Measurements from ENCODE around the gene LRMDA. TPM values are rescaled to one million over a fixed set of nuclear protein-coding genes. Genes with fewer than 3 reads are reported as not detected.

The LRMDA gene
- total RNA-seq, 1 donor from 2014 or later, result not detected

DNA sequence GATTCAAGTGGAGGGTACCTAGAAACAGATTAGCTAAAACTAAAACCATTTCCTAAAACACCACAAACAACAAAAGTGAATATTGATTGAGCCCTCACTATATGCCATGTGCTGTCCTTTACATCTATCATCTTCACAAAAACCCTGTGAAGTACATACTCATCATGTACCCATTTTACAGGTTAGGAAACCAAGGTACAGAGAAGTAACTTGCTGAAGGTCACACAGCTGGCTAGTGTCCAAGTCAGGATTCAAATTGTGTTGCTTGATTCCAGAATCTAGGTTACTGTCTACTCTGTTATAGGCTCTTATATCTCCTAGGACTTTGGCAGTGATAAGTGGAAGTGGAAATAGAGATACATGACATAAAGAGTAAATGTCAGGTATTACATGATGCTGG, 463.8 kb downstream of the LRMDA start:
- intact Hi-C loops (cut with micrococcal nuclease), result no loop called here

DNA sequence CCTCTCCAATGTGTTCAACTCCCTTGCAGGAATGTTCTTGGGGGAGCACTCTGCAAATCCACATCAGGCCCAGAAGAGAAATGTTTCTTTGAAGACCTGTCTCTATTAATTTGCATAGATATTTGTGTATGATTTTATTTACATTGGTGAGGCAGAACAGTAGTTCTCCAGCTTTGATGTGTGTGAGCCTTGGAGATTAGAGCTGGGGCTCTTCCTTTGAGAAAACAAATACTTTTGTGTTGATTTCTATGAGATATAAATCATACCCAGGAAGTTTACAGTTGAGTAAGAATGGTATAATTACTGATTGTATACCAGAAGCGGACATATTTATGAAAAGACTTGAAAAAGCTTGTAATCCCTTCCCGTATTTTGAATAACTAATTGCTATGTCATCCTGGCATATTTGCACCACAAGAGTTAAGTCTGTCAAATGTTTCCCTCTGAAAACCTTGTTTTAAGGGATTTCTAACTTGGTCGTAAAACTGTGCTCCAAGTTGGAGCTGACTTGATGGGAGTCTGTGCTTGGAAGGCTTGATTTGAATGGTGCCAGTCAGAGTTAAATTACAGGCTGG, 468.5 kb downstream of the LRMDA start:
- intact Hi-C loops (cut with micrococcal nuclease), result no loop called here

DNA sequence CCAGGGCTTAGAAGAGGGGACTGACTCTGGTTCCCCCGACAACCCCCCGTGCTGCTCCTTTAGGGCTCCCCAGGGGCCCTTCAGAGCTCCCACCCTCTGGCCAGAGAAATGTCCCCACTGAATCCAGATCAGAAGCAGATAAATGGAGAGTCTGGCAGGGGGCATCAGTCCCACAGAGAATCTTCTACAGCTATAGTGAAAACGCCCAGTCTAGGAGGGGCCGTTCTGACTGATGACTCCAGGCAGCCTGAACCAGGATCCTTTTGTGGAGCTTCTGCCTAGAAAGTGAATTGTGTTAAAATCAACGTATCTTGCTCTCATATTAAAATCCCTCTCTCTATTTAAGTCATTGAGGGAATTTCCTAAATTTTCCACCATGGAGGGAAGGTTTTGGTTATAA, 471.4 kb downstream of the LRMDA start:
- intact Hi-C loops (cut with micrococcal nuclease), result no loop called here

DNA sequence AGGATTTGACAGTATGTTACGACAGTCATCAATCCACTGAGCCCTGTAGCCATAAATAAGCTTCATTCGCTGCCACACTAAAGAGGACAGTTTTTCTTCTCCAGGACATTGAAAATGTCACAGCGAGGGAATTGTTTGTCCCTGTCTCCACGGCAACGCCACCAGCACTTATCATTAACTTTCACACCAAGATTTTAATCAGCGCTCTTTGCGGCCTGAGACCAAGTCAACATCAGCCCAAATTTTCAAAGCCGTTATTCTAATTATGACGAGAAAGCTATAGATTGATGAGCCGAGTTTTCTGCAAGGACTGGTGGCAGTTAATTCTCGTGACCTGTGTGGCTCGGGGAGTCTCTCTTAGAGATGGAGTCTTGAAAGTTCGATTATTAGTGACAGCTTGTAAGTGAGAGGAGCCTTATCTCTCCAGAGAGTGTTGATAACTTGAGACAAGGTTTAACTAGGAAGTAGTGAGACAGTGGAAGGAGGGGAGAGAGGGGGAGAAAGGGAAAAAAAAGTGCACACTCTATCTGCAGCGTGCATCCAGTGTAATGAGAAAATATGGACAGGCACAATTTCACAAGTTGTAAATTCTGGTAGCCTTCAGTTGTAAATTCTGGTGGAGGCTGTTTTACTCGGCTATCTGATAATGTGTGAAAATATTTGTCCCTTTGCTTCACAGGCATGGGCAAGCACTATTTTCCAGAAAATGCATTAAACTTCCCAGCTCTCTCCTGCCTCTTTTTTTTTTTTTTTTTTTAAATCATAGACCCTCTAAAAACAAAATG, 473.3 kb downstream of the LRMDA start:
- intact Hi-C loops (cut with micrococcal nuclease), result no loop called here

- intact Hi-C loops (cut with micrococcal nuclease), result no loop called here
Observed at GRCh38 chr10:75905490-75905889, 474.1 kb downstream of the LRMDA start.

GRCh38 chr10:75910032-75910431, 478.6 kb downstream of the LRMDA start:
- intact Hi-C loops (cut with micrococcal nuclease), result no loop called here

- intact Hi-C loops (cut with micrococcal nuclease), result no loop called here
Observed at GRCh38 chr10:75911426-75911825, 480.0 kb downstream of the LRMDA start.

GRCh38 chr10:75916906-75917305, 485.5 kb downstream of the LRMDA start:
- intact Hi-C loops (cut with micrococcal nuclease), result no loop called here

DNA sequence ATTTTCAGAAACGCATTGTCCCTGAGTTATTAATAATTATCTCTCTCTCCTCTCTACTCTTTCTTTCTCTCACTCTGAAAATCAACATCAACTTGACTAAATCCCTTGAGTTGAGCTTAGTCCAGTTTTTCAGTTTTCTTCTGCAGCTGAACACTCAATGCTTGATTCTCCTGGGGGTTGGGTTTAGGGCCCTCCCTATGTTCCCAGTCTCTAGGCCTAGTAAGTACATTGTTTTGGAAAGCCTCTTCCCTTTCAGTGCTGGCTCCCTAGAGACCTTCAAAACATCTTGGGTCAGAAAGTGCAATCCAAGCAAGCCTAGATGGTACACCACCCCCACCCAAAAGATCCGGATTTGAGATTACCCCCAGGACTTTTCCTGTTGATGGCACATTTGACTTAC, 488.5 kb downstream of the LRMDA start:
- intact Hi-C loops (cut with micrococcal nuclease), result no loop called here

- intact Hi-C loops (cut with micrococcal nuclease), result no loop called here
Observed at GRCh38 chr10:75922435-75922834, 491.0 kb downstream of the LRMDA start.

- intact Hi-C loops (cut with micrococcal nuclease), result no loop called here
Observed at GRCh38 chr10:75924309-75924902, 493.0 kb downstream of the LRMDA start.

DNA sequence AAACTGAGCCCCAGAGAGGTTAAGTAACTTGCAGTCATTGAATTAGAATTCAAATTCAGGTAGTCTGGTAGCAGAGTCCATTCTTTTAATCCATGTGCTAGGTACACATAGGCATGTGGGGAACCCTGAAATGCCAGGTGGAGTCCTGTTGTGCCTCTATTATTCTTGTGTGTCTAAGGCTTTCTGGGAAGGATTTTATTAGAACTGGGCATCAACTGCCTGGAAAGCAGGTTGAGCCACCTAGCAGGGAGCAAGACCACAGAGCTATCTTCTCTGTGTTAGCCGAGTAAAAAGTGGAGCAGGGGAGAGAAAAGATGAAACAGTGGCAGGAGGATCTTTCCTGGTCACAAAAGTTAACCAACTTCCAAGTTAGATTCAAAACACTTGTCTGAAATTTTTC, 494.6 kb downstream of the LRMDA start:
- intact Hi-C loops (cut with micrococcal nuclease), result no loop called here

DNA sequence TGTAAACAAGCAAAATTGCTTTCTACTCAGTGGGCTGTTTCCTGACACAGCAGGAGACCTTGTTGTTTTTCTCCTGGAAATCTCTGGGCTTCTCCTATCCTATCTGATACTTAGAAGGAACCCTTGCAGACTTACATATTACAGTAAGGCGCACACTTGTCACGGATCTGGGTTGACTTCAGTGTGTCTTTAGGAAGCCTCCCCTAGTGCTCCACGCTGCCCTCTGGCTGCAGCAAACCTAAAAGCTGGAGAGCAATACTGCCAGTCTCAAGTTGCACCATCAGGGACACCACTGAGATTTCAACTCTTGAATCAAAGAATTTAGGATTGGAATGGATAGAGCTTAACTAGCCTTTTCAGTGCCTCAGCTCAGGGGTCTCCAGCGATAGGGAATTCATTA, 495.3 kb downstream of the LRMDA start:
- intact Hi-C loops (cut with micrococcal nuclease), result no loop called here

- intact Hi-C loops (cut with micrococcal nuclease), result no loop called here
Observed at GRCh38 chr10:75928231-75928630, 496.8 kb downstream of the LRMDA start.

DNA sequence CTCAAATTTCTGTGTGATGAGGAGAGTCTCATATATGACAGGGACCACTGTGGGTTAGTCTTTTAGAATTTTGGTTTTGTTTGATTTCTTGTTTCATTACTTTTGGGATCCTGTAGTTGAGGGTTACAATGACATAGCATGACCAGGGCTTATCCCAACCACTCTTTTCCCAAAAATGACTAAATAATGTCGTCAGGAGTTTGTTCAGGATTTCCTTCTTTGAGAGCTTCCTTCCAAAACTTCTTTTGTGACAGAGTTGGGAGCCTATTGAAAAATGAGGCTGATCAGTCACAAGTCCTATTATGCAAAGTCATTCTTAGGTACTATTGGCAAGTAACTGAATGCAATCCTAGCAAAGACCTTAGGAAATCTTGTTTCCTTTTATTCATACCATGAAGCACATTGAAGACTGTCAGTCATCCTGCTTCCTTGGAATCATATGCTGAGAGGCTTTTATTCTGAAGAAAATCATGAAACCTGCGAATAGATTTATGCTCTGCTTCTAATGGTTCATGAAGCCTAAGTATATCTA, 498.3 kb downstream of the LRMDA start:
- intact Hi-C loops (cut with micrococcal nuclease), result no loop called here

GRCh38 chr10:75932921-75933320, 501.5 kb downstream of the LRMDA start:
- intact Hi-C loops (cut with micrococcal nuclease), result no loop called here

- intact Hi-C loops (cut with micrococcal nuclease), result no loop called here
Observed at GRCh38 chr10:75935240-75935639, 503.8 kb downstream of the LRMDA start.

DNA sequence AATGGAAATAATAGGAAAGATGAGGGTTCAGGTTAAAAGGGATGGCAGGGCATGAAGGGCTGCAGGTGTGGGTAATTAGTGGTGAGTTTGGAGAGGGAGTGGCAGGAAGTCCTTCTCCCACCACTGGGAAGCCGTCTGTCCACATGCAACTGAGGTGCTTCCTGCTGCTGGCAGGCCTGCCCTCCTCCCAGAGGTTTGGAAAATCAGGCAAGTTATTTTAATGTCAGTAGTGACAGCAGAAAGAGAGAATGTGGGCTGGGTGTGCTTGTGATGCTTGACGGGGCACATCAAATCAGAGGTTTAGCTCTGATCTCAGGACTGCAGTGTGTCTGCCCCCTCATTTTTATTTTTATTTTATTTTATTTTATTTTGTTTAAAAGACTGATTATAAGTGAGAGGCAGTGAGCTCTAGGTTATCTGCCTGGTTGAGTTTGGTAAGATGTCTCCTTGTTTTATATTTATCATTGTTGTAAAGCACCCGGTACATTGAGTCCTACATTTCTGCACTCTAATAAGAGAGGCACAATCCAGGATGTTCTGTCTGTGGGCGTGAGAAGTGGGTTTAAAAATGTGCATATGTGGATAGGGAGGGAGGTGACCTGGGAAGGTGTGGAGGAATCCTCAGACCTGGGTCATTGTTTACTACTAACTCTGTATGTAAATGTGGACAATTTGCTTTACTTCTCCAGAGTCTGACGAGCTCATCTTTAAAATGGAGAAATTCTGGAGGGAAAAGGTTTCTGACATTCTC, 504.4 kb downstream of the LRMDA start:
- intact Hi-C loops (cut with micrococcal nuclease), result no loop called here

- intact Hi-C loops (cut with micrococcal nuclease), result no loop called here
Observed at GRCh38 chr10:75936841-75937240, 505.4 kb downstream of the LRMDA start.

- intact Hi-C loops (cut with micrococcal nuclease), result no loop called here
Observed at GRCh38 chr10:75937823-75938222, 506.4 kb downstream of the LRMDA start.

- intact Hi-C loops (cut with micrococcal nuclease), result no loop called here
Observed at GRCh38 chr10:75938380-75939122, 507.1 kb downstream of the LRMDA start.

Measured in T-helper 1 cell treated with Interleukin-12 subunit alpha and Interleukin-12 subunit beta and Interleukin-4 antibody, amounts not matched to agents 30 ng/mL and 1 ng/mL, for 36 hours (primary cell).